Measurements from ENCODE around the gene KIAA0408. TPM values are rescaled to one million over a fixed set of nuclear protein-coding genes. Genes with fewer than 3 reads are reported as not detected.

Gene KIAA0408
- total and polyA plus RNA-seq, 9 donors, result 1.8 to 7.4 (median 4.0) TPM

DNA sequence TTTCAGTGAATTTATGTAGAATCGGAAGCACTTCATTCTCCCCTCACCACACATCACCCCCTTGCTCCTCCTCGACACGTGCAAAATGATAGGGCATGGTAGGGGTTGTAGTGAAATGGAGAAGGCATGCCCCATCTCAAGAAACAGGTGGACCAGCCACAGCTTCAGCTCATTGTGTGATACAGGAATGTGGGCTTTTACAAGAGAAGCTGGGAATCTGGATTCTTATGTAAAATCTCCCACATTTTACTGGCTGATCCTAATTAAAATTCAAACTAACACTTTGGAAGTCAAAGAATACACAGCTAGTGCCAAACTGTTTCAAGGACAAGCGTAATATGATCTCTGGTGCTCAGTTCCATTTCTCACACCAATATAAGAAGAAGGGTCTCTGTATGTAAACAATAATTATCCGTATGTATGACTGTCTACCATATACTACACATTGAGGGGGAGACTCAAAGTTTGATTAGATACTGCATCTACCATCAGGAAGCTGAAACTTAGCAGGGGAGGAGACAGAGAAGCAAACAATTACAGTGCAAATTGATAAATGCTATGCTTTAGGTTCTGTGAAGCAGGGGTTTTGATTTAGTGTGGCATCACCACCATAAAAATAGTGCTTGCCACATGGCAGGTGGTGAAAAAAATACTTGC, 24.3 kb upstream of the KIAA0408 start:
- DNase-seq, result no peak
- intact Hi-C loops (cut with DNase I), result loop anchor here in 1 of 4 donors (10.0 kb wide), 1 partner anchor 51 kb away; no protein-coding TSS in a partner anchor
- Histone ChIP-seq H3K36me3 (no peaks in the 10 kb centered on the region), H3K27ac (no peak overlapping the region), H3K9me3 (no peaks in the 10 kb centered on the region), H3K4me1 (ENCODE audit: insufficient read depth) (peaks cover 5% of the 10 kb centered on the region), H3K27me3 (no peaks in the 10 kb centered on the region), H3K4me3 (no peak overlapping the region)
- TF ChIP-seq, protein P1, sequence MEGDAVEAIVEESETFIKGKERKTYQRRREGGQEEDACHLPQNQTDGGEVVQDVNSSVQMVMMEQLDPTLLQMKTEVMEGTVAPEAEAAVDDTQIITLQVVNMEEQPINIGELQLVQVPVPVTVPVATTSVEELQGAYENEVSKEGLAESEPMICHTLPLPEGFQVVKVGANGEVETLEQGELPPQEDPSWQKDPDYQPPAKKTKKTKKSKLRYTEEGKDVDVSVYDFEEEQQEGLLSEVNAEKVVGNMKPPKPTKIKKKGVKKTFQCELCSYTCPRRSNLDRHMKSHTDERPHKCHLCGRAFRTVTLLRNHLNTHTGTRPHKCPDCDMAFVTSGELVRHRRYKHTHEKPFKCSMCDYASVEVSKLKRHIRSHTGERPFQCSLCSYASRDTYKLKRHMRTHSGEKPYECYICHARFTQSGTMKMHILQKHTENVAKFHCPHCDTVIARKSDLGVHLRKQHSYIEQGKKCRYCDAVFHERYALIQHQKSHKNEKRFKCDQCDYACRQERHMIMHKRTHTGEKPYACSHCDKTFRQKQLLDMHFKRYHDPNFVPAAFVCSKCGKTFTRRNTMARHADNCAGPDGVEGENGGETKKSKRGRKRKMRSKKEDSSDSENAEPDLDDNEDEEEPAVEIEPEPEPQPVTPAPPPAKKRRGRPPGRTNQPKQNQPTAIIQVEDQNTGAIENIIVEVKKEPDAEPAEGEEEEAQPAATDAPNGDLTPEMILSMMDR (IDR thresholded peaks at IDR 0.05), result no peak
- TF ChIP-seq POLR2A (IDR thresholded peaks at IDR 0.05) (no peak), EP300 (IDR thresholded peaks at IDR 0.05) (no peak)
- WGBS, 3 donors, result 14 to 45% (median 29%) methylated on average over 5 of the region's 5 CpGs

DNA sequence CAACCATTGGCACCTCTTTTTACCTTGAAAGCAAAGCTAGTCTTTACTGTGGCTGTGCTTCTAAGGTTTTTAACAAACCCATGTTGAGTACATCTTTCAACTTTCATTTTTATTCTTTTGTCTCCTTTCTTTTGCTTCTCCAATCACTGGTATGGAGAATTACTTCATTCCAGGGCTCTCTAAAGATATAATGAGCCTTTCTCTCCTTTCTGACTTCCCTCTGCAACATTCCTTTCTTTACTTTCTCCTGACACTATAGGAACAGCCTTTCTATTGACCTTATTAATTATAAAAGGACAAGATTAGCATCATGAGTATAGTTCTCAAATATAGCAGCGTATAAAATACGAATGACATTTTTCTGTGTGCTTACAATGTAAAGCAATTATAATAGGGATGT, 23.1 kb upstream of the KIAA0408 start:
- Histone ChIP-seq H3K36me3 (no peaks in the 10 kb centered on the region), H3K27me3 (no peaks in the 10 kb centered on the region), H3K9me3 (no peaks in the 10 kb centered on the region), H3K27ac (no peak overlapping the region), H3K4me3 (no peak overlapping the region), H3K4me1 (ENCODE audit: insufficient read depth) (peaks cover 5% of the 10 kb centered on the region)
- intact Hi-C loops (cut with DNase I), result loop anchor here in 1 of 4 donors (10.0 kb wide), 1 partner anchor 52 kb away; no protein-coding TSS in a partner anchor
- 88 to 92% (median 90%) methylated on average over 2 of the region's 2 CpGs for WGBS, 3 donors
- no peak for TF ChIP-seq EP300 (IDR thresholded peaks at IDR 0.05)
- TF ChIP-seq POLR2A (IDR thresholded peaks at IDR 0.05), result no peak
- TF ChIP-seq, protein P1 (IDR thresholded peaks at IDR 0.05), result no peak
- DNase-seq, result no peak

DNA sequence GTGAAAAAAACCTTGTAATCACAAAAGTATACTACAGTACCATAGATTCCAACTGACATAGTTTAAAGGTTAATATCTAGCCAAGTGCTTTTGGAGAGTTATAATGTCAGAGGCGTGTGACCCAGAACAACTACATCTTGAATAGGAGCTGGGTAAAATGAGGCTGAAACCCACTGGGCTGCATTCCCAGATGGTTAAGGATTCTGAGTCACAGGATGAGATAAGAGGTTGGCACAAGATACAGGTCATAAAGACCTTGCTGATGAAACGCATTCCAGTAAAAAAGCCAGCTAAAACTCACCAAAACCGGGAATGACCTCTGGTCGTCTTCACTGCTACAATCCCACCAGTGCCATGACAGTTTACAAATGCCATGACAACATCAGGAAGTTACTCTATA, 22.4 kb upstream of the KIAA0408 start:
- DNase-seq, result no peak
- H3K36me3 ChIP-seq, result no peaks in the 10 kb centered on the region
- H3K27me3 ChIP-seq, result no peaks in the 10 kb centered on the region
- no peaks in the 10 kb centered on the region for H3K9me3 ChIP-seq
- H3K4me3 ChIP-seq, result no peak overlapping the region
- WGBS, 3 donors, result 40 to 53% (median 41%) methylated on average over 4 of the region's 4 CpGs
- H3K27ac ChIP-seq, result no peak overlapping the region
- H3K4me1 ChIP-seq (ENCODE audit: insufficient read depth), result peaks cover 5% of the 10 kb centered on the region
- TF ChIP-seq, protein P1 (IDR thresholded peaks at IDR 0.05), result no peak
- TF ChIP-seq POLR2A (IDR thresholded peaks at IDR 0.05), result no peak
- TF ChIP-seq EP300 (IDR thresholded peaks at IDR 0.05), result no peak
- intact Hi-C loops (cut with DNase I), result loop anchor here in 1 of 4 donors (10.0 kb wide), 1 partner anchor 53 kb away; no protein-coding TSS in a partner anchor

DNA sequence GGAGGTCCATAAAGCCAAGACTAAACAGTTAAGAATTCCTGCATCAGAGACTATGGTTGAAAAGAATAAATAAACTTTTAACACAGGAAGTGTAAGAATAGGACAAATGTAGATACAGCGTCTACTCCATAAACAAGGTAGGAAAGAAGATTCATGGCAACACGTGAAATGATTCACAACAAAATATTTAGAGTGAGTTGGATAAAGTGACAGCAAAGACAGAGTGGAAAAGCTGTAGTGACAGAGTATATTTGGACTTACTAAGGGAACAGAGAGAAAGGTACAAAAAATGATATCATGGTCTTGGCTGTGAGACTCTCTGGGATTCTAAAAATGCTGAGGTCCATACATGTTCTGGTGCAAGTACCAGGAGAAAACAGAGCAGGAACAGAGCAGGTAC, 21.9 kb upstream of the KIAA0408 start:
- H3K4me1 ChIP-seq (ENCODE audit: insufficient read depth), result peaks cover 5% of the 10 kb centered on the region
- no peak for DNase-seq
- no peaks in the 10 kb centered on the region for H3K9me3 ChIP-seq
- WGBS, 3 donors, result 66 to 74% (median 70%) methylated on average over 2 of the region's 2 CpGs
- intact Hi-C loops (cut with DNase I), result loop anchor here in 1 of 4 donors (10.0 kb wide), 1 partner anchor 54 kb away; no protein-coding TSS in a partner anchor
- H3K36me3 ChIP-seq, result no peaks in the 10 kb centered on the region
- H3K27ac ChIP-seq, result no peak overlapping the region
- TF ChIP-seq POLR2A (IDR thresholded peaks at IDR 0.05) (no peak), EP300 (IDR thresholded peaks at IDR 0.05) (no peak)
- TF ChIP-seq, protein P1 (IDR thresholded peaks at IDR 0.05), result no peak
- H3K27me3 ChIP-seq, result no peaks in the 10 kb centered on the region
- H3K4me3 ChIP-seq, result no peak overlapping the region
